H1 (cell line): ENCODE results near the gene GIGYF2. TPM values are rescaled to one million over a fixed set of nuclear protein-coding genes. Genes with fewer than 3 reads are reported as not detected.

Source experiments
- CTCF ChIA-PET: fragments of 300-600 bp; sonication (Branson Sonifier 250); formaldehyde crosslinking; loops from one replicate; lab custom pipeline; 2021; ENCODE audit not compliant: partially characterized antibody; lab: Charles Lee
- POLR2A ChIA-PET: fragments of 300-600 bp; sonication (Branson Sonifier 250); formaldehyde crosslinking; loops from one replicate; lab custom pipeline; 2021; ENCODE audit warnings: inconsistent platforms; ENCODE audit not compliant: partially characterized antibody; lab: Charles Lee
- DNase-seq, 2 experiments: peaks; one replicate each; pipeline versions ENCODE4 v3.0.0 to v3.0.0-alpha.2; 2010 to 2022; ENCODE audit warnings: low spot score in 2 of 2, low read depth in 1 of 2, mixed read lengths in 1 of 2
- FAIRE-seq: peaks from 2 replicates; lab custom pipeline; 2011; peaks lifted over from hg19 to GRCh38; lab: Jason Lieb, UNC
- H2AFZ ChIP-seq: 2 replicates; pipeline ENCODE4 v1.8.1; 2012; ENCODE audit warnings: low read length, inconsistent platforms
- H2AK5ac ChIP-seq: 2 replicates; pipeline ENCODE4 v1.6.1; 2013; ENCODE audit warnings: low read depth, low read length
- H2BK120ac ChIP-seq: replicated peaks from 2 replicates; pipeline ENCODE3; 2013; ENCODE audit warnings: low read depth, low read length, inconsistent platforms
- H2BK12ac ChIP-seq: 2 replicates; pipeline ENCODE4 v1.6.1; 2013; ENCODE audit warnings: low read depth, low read length
- H2BK15ac ChIP-seq: 2 replicates; pipeline ENCODE4 v1.6.1; 2013; ENCODE audit warnings: low read length
- H2BK20ac ChIP-seq: 2 replicates; pipeline ENCODE4 v1.6.1; 2013; ENCODE audit warnings: low read length
- H2BK5ac ChIP-seq: 2 replicates; pipeline ENCODE4 v1.6.1; 2013; ENCODE audit warnings: low read depth, low read length
- H3K14ac ChIP-seq: 2 replicates; pipeline ENCODE4 v1.6.1; 2013; ENCODE audit warnings: inconsistent platforms; ENCODE audit not compliant: insufficient read length
- H3K18ac ChIP-seq: 2 replicates; pipeline ENCODE4 v1.6.1; 2013; ENCODE audit warnings: low read length; ENCODE audit errors: extremely low read depth
- H3K23ac ChIP-seq: 2 replicates; pipeline ENCODE4 v1.6.1; 2013; ENCODE audit warnings: inconsistent platforms; ENCODE audit not compliant: insufficient read length
- H3K23me2 ChIP-seq: 2 replicates; pipeline ENCODE4 v1.6.1; 2013; ENCODE audit warnings: low read depth, low read length
- H3K27ac ChIP-seq: 2 replicates; pipeline ENCODE4 v1.6.1; 2011; ENCODE audit warnings: low read depth, low read length, inconsistent platforms
- H3K27me3 ChIP-seq, 4 experiments: replicated peaks in 1 of 4; 1 replicate in 1 of 4; 2 replicates in 3 of 4; pipeline versions ENCODE4 v1.6.1 to v1.8.1; 2011 to 2013; ENCODE audit warnings: low read length in 3 of 4, mild to moderate bottlenecking in 3 of 4, inconsistent platforms in 2 of 4, mixed read lengths in 2 of 4, moderate library complexity in 1 of 4; ENCODE audit not compliant: control insufficient read depth in 3 of 4, insufficient read depth in 3 of 4; ENCODE audit errors: extremely low read depth in 1 of 4
- H3K36me3 ChIP-seq, 4 experiments: 2 replicates each; pipeline versions ENCODE4 v1.6.1 to v1.8.1; 2011 to 2013; ENCODE audit warnings: mild to moderate bottlenecking in 4 of 4, low read length in 3 of 4, moderate library complexity in 2 of 4, control low read depth in 1 of 4, inconsistent platforms in 1 of 4; ENCODE audit not compliant: insufficient read depth in 4 of 4, control insufficient read depth in 2 of 4
- H3K4ac ChIP-seq: replicated peaks from 2 replicates; pipeline ENCODE3; 2013; ENCODE audit warnings: low read length, low read depth, mixed read lengths, inconsistent platforms; ENCODE audit not compliant: insufficient read length
- H3K4me1 ChIP-seq, 4 experiments: replicated peaks in 1 of 4; 1 replicate in 1 of 4; 2 replicates in 3 of 4; pipeline versions ENCODE4 v1.6.1 to v1.8.1; 2011 to 2013; ENCODE audit warnings: low read length in 3 of 4, inconsistent platforms in 2 of 4, mixed read lengths in 1 of 4; ENCODE audit not compliant: insufficient read depth in 4 of 4, control insufficient read depth in 3 of 4
- H3K4me2 ChIP-seq, 2 experiments: 2 replicates each; pipeline versions ENCODE4 v1.6.1 to v1.8.1; 2011 to 2013; ENCODE audit warnings: low read depth in 2 of 2, low read length in 2 of 2, control low read depth in 1 of 2, inconsistent platforms in 1 of 2, mild to moderate bottlenecking in 1 of 2; ENCODE audit not compliant: insufficient read depth in 1 of 2
- H3K4me3 ChIP-seq, 4 experiments: fragments of 200-600, 300-600 bp in 1 of 4; sonication (generic), shearing (Covaris generic), sonication (Bioruptor Twin) in 1 of 4; 2 replicates each; pipeline versions ENCODE4 v1.5.1 to v1.8.1; 2011 to 2016; ENCODE audit warnings: low read length in 4 of 4, low read depth in 3 of 4, control low read depth in 2 of 4, inconsistent platforms in 2 of 4, mild to moderate bottlenecking in 2 of 4, mixed read lengths in 1 of 4, moderate library complexity in 1 of 4; ENCODE audit not compliant: insufficient read depth in 2 of 4; ENCODE audit errors: extremely low read depth in 1 of 4
- H3K56ac ChIP-seq: replicated peaks from 2 replicates; pipeline ENCODE3; 2013; ENCODE audit warnings: low read depth, mild to moderate bottlenecking, mixed read lengths, low read length, inconsistent platforms; ENCODE audit not compliant: insufficient read length
- H3K79me1 ChIP-seq: 2 replicates; pipeline ENCODE4 v1.6.1; 2013; ENCODE audit warnings: low read depth, low read length, control low read depth
- H3K79me2 ChIP-seq, 2 experiments: 2 replicates each; pipeline versions ENCODE4 v1.6.1 to v1.8.1; 2012 to 2013; ENCODE audit warnings: low read length in 2 of 2, mild to moderate bottlenecking in 2 of 2, inconsistent platforms in 1 of 2; ENCODE audit not compliant: insufficient read depth in 2 of 2, control insufficient read depth in 1 of 2
- H3K9ac ChIP-seq, 4 experiments: replicated peaks in 1 of 4; 1 replicate in 1 of 4; 2 replicates in 3 of 4; pipeline versions ENCODE4 v1.6.1 to v1.8.1; 2011 to 2013; ENCODE audit warnings: low read depth in 3 of 4, low read length in 3 of 4, control low read depth in 2 of 4, mild to moderate bottlenecking in 2 of 4, moderate library complexity in 2 of 4, inconsistent platforms in 1 of 4; ENCODE audit errors: extremely low read depth in 1 of 4
- H3K9me3 ChIP-seq, 2 experiments: 2 replicates each; pipeline versions ENCODE4 v1.6.1 to v1.8.1; 2012 to 2013; ENCODE audit warnings: mild to moderate bottlenecking in 2 of 2, moderate library complexity in 2 of 2, control low read depth in 1 of 2, inconsistent platforms in 1 of 2, low read depth in 1 of 2, low read length in 1 of 2, mixed read lengths in 1 of 2; ENCODE audit not compliant: insufficient read depth in 2 of 2
- H4K20me1 ChIP-seq, 2 experiments: replicated peaks in 1 of 2; 2 replicates each; pipeline versions ENCODE3 to v1.8.1; 2011 to 2013; ENCODE audit warnings: inconsistent platforms in 2 of 2, low read length in 2 of 2, mild to moderate bottlenecking in 1 of 2; ENCODE audit not compliant: insufficient read depth in 2 of 2, control insufficient read depth in 1 of 2
- H4K5ac ChIP-seq: 2 replicates; pipeline ENCODE4 v1.6.1; 2013; ENCODE audit warnings: low read length, low read depth, mixed read lengths, inconsistent platforms; ENCODE audit not compliant: insufficient read length
- H4K8ac ChIP-seq: 2 replicates; pipeline ENCODE4 v1.8.0; 2013; ENCODE audit warnings: mild to moderate bottlenecking, moderate library complexity, low read length, inconsistent platforms; ENCODE audit not compliant: insufficient read depth; ENCODE audit errors: extremely low read depth
- H4K91ac ChIP-seq: replicated peaks from 2 replicates; pipeline ENCODE3; 2013; ENCODE audit warnings: low read length, mixed read lengths, inconsistent platforms; ENCODE audit not compliant: insufficient read length
- CTBP2 ChIP-seq: IDR thresholded peaks from 2 replicates; pipeline ENCODE4 v1.7.0; 2011; ENCODE audit warnings: borderline replicate concordance, mild to moderate bottlenecking, moderate library complexity, mixed read lengths, low read length; ENCODE audit not compliant: insufficient read depth, insufficient read length
- RAD21 ChIP-seq, 2 experiments: IDR thresholded peaks in 1 of 2; conservative IDR thresholded peaks in 1 of 2; 2 replicates each; pipeline ENCODE4 v1.6.1; 2011; ENCODE audit warnings: low read depth in 2 of 2, low read length in 2 of 2, improper control_type of control experiment in 1 of 2, inconsistent platforms in 1 of 2, mild to moderate bottlenecking in 1 of 2, moderate library complexity in 1 of 2
- SIX5 ChIP-seq: IDR thresholded peaks from 2 replicates; pipeline ENCODE4 v1.6.1; 2011; ENCODE audit warnings: mild to moderate bottlenecking, low read depth, low read length
- WGBS, 2 experiments: shearing (Covaris generic) in 1 of 2; methylation state at CpG; one replicate each; pipeline versions ENCODE4 v1.1.6 to v1.1.7; 2013 to 2015; ENCODE audit warnings: low lambda C conversion rate in 2 of 2, mixed read lengths in 2 of 2, inconsistent platforms in 1 of 2, low coverage in 1 of 2, missing lambda C conversion rate in 1 of 2; ENCODE audit not compliant: insufficient replicate concordance in 2 of 2, insufficient coverage in 1 of 2, insufficient read length in 1 of 2; ENCODE audit errors: extremely low coverage in 1 of 2, missing lambda C conversion rate in 1 of 2; 5-methylcytosine and 5-hydroxymethylcytosine counted together
- polyA plus RNA-seq, 7 experiments: library from polyadenylated mRNA; depleted of rRNA in 3 of 7; stranded (reverse) in 5 of 7; unstranded in 2 of 7; fragments of >200 nt in 5 of 7; fragments of 200-250 nt in 2 of 7; gene quantifications; 1 replicate in 5 of 7; 2 replicates in 1 of 7; 4 replicates in 1 of 7; pipeline versions ENCODE4 v1.2.1 to v1.2.3, GENCODE V29; 2011 to 2013; ENCODE audit warnings: missing spikeins in 2 of 7, mixed read lengths in 2 of 7
- total RNA-seq: library from RNA; stranded (reverse); fragmentation: NEBNext Ultra II Directional; extraction: Animal tissue kit (Norgen Biotek cat#: 25700); gene quantifications from 2 replicates; pipeline ENCODE4 v1.2.1, GENCODE V29; 2021

The GIGYF2 gene
- total and polyA plus RNA-seq, 2 of the 8 experiments (the other 6 are each of a cell fraction or from before 2014, with no cell fraction given) = 22.3 to 62.0 TPM

- no peak for FAIRE-seq
- H3K36me3 ChIP-seq = no peaks in the 10 kb centered on the region
- POLR2A ChIA-PET = no interaction called here
These were observed 177.6 kb downstream of the GIGYF2 start for GRCh38 chr2:232874677-232875223.

More at GRCh38 chr2:232874677-232875223, 177.6 kb downstream of the GIGYF2 start:
- no peak overlapping the region for H2BK120ac ChIP-seq
- no peak for TF ChIP-seq CTBP2
- TF ChIP-seq SIX5 = no peak
- no peak for TF ChIP-seq RAD21 (IDR thresholded peaks at IDR 0.05 in 1 of 2, conservative IDR thresholded peaks at IDR 0.05 in 1 of 2; ENCODE audit: low read depth in 2 of 2, low read length in 2 of 2)
- H3K27ac ChIP-seq = no peak overlapping the region
- no peak overlapping the region; a peak in 1 of 4 replicates for H3K4me2 ChIP-seq
- WGBS, 2 experiments = 88% methylated on average over 16 of the region's 16 CpGs; no CpG with 5 or more reads in 1 of the 2 experiments
- no peak for DNase-seq
- no peak overlapping the region for H2BK5ac ChIP-seq
- H4K91ac ChIP-seq = no peak overlapping the region
- CTCF ChIA-PET = interaction anchor here (0.6 to 2.6 kb wide), 13 partner anchors 9 to 225 kb away, joined by 3 to 8 read pairs (median 4); partner anchors contain the start of gene INPP5D
- no peaks in the 10 kb centered on the region for H3K9me3 ChIP-seq
- H4K8ac ChIP-seq = no peak overlapping the region
- H3K79me1 ChIP-seq = no peaks in the 10 kb centered on the region
- no peak overlapping the region for H3K9ac ChIP-seq
- H3K79me2 ChIP-seq = no peaks in the 10 kb centered on the region
- no peak overlapping the region; a peak in 1 of 8 replicates for H3K4me3 ChIP-seq
- H3K56ac ChIP-seq = no peak overlapping the region
- no peak overlapping the region for H2BK20ac ChIP-seq
- peaks cover 0 to 4% of the 10 kb centered on the region in 2 experiments for H4K20me1 ChIP-seq
- H3K4me1 ChIP-seq = peaks cover 0 to 4% (median 1%) of the 10 kb centered on the region in 4 experiments; a peak in 4 of 7 replicates
- H3K23me2 ChIP-seq = peaks cover 12% of the 10 kb centered on the region; the same call in 1 of the 2 replicates
- H2BK15ac ChIP-seq = no peak overlapping the region
- peaks cover 0 to 25% (median 18%) of the 10 kb centered on the region in 4 experiments; a peak in 5 of 7 replicates for H3K27me3 ChIP-seq
- H2AFZ ChIP-seq = no peak overlapping the region
- H4K5ac ChIP-seq = no peak overlapping the region
- H2BK12ac ChIP-seq = no peak overlapping the region
- H3K23ac ChIP-seq = no peak overlapping the region
- no peak overlapping the region for H3K14ac ChIP-seq
- H3K18ac ChIP-seq = no peak overlapping the region
- no peak overlapping the region for H3K4ac ChIP-seq
- no peak overlapping the region for H2AK5ac ChIP-seq
